ENCODE results near the gene GRM7.

Gene GRM7

GRCh38 chr3:7779331-7779730 lies 918.4 kb downstream of the GRM7 start:
- Histone ChIP-seq H3K27ac (no peak overlapping the region), H3K9me3 (no peaks in the 10 kb centered on the region), H3K4me3 (ENCODE audit: low read depth in 1 of 2, low read length in 1 of 2) (no peak overlapping the region), H3K36me3 (no peaks in the 10 kb centered on the region), H3K27me3 (no peaks in the 10 kb centered on the region), H3K4me1 (ENCODE audit: control insufficient read depth in 1 of 2, insufficient read depth in 1 of 2, low read depth in 1 of 2, low read length in 1 of 2) (no peaks in the 10 kb centered on the region)
- TF ChIP-seq, protein P1, sequence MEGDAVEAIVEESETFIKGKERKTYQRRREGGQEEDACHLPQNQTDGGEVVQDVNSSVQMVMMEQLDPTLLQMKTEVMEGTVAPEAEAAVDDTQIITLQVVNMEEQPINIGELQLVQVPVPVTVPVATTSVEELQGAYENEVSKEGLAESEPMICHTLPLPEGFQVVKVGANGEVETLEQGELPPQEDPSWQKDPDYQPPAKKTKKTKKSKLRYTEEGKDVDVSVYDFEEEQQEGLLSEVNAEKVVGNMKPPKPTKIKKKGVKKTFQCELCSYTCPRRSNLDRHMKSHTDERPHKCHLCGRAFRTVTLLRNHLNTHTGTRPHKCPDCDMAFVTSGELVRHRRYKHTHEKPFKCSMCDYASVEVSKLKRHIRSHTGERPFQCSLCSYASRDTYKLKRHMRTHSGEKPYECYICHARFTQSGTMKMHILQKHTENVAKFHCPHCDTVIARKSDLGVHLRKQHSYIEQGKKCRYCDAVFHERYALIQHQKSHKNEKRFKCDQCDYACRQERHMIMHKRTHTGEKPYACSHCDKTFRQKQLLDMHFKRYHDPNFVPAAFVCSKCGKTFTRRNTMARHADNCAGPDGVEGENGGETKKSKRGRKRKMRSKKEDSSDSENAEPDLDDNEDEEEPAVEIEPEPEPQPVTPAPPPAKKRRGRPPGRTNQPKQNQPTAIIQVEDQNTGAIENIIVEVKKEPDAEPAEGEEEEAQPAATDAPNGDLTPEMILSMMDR (IDR thresholded peaks at IDR 0.05) = no peak

GRCh38 chr3:7781395-7781794 lies 920.5 kb downstream of the GRM7 start:
- no peaks in the 10 kb centered on the region for H3K36me3 ChIP-seq
- H3K27ac ChIP-seq = no peak overlapping the region
- TF ChIP-seq, protein P1 (IDR thresholded peaks at IDR 0.05) = no peak
- H3K4me1 ChIP-seq (ENCODE audit: control insufficient read depth in 1 of 2, insufficient read depth in 1 of 2, low read depth in 1 of 2, low read length in 1 of 2) = no peaks in the 10 kb centered on the region
- H3K27me3 ChIP-seq = no peaks in the 10 kb centered on the region
- H3K9me3 ChIP-seq = no peaks in the 10 kb centered on the region
- no peak overlapping the region for H3K4me3 ChIP-seq (ENCODE audit: low read depth in 1 of 2, low read length in 1 of 2)

DNA sequence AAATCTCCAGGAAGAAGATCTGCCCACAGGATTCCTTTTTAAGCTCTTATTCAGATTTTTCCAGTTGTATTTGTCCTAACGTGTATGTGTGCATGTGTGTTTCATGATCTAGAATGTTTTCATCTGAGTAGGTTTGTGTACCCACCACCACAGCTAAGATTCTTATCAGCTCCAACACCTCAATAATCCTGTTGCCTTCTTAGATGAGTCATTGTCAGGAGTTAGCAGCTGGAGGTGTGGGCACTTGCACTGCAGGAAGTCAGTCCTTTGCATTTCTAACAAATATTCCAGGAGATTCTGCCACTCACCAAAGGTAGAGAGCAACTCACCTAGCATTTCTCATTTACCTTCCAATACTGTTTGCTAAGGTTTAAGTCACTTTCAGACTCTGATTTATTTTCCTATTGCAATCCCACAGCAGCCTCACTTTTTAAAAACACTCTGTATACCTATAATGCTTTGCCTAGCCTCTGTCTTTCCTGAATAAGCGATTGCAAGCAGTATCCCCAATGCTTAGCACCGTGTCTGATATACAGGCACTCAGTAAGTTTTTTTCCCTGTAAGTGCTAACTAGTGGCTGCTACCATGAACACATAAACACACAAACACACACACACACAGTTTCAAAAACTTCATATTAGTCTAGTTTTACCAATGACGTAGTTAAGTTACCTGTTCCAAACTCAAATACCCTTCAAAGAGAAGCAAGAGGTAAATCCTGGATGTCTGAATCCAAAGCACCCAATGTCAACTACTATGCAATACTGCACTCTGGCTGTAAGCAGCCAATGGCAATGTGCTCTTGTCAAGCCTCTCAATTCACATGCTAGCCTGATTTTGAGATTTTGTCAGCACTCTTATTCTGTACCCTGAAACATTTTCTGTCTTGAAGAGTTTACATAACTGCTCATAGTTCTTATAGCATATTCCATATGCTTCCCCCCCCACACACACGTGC lies 927.2 kb downstream of the GRM7 start:
- TF ChIP-seq, protein P1 (IDR thresholded peaks at IDR 0.05) = no peak
- Histone ChIP-seq H3K4me3 (ENCODE audit: low read depth in 1 of 2, low read length in 1 of 2) (no peak overlapping the region), H3K36me3 (no peaks in the 10 kb centered on the region), H3K27ac (no peak overlapping the region), H3K27me3 (no peaks in the 10 kb centered on the region), H3K9me3 (no peaks in the 10 kb centered on the region), H3K4me1 (ENCODE audit: control insufficient read depth in 1 of 2, insufficient read depth in 1 of 2, low read depth in 1 of 2, low read length in 1 of 2) (no peaks in the 10 kb centered on the region)

GRCh38 chr3:7788881-7789280 lies 928.0 kb downstream of the GRM7 start:
- TF ChIP-seq, protein P1 (IDR thresholded peaks at IDR 0.05) = no peak
- no peaks in the 10 kb centered on the region for H3K27me3 ChIP-seq
- H3K4me3 ChIP-seq (ENCODE audit: low read depth in 1 of 2, low read length in 1 of 2) = no peak overlapping the region
- H3K4me1 ChIP-seq (ENCODE audit: control insufficient read depth in 1 of 2, insufficient read depth in 1 of 2, low read depth in 1 of 2, low read length in 1 of 2) = no peaks in the 10 kb centered on the region
- H3K36me3 ChIP-seq = no peaks in the 10 kb centered on the region
- H3K9me3 ChIP-seq = no peaks in the 10 kb centered on the region
- H3K27ac ChIP-seq = no peak overlapping the region

- H3K36me3 ChIP-seq = no peaks in the 10 kb centered on the region
- H3K9me3 ChIP-seq = no peaks in the 10 kb centered on the region
- H3K27me3 ChIP-seq = no peaks in the 10 kb centered on the region
- H3K27ac ChIP-seq = no peak overlapping the region
- no peaks in the 10 kb centered on the region for H3K4me1 ChIP-seq (ENCODE audit: control insufficient read depth in 1 of 2, insufficient read depth in 1 of 2, low read depth in 1 of 2, low read length in 1 of 2)
- TF ChIP-seq, protein P1 (IDR thresholded peaks at IDR 0.05) = no peak
- no peak overlapping the region for H3K4me3 ChIP-seq (ENCODE audit: low read depth in 1 of 2, low read length in 1 of 2)
These were observed 928.4 kb downstream of the GRM7 start for GRCh38 chr3:7789324-7789723.

All from neutrophil (primary cell).